HG03354 (cell line): Measurements from ENCODE around the gene CRTC1.

Source experiments
- ATAC-seq: cut with Tn5 transposase; IDR thresholded peaks from one replicate; pipeline ENCODE4 v1.9.1; 2021; ENCODE audit warnings: mild to moderate bottlenecking; ENCODE audit not compliant: unreplicated experiment, poor library complexity, severe bottlenecking

The CRTC1 gene

DNA sequence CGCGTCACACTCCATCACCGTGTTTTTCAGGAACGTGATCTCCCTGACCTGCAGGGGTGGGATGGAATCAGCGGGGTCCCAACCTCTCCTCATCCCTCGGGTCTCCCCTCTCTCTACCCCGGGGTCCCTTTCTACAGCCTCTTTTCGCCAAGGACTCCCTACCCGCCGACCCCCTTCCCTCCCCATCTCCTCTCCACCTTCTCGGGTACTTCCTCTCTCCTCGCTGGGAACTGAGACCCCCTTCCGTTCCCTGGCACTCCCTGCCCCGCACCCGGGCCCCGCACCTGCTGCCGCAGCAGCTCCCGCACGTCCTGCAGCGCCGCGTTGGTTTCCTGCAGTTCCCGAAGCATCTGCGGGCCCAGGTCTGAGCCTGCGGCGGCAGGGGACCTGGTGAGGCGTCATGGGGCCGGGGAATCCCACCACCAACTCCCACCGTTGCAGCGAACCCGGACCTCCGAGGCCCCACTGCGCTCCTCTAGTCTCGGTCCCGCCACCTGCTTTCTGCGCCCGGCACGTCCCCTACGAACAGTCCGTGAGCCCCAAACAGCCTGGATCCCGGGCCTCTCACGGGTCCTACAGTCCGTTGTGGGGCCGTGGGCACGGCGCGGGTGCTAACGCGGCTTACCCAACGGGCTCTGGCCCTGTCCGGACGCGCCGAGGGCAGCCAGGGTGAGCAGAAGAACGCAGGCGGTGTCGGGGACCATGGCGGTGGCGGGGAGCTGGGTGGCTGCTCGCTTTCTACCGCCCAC lies 107.3 kb downstream of the CRTC1 start, which contains the start of gene COMP:
Gene COMP, minus strand, starts transcription at position 740 of the 749 bp plus-strand sequence. Its CDS starts 36 bp downstream, at position 704.
- no peak for ATAC-seq

GRCh38 chr19:18791315-18791678 lies 107.8 kb downstream of the CRTC1 start:
- no peak for ATAC-seq

DNA sequence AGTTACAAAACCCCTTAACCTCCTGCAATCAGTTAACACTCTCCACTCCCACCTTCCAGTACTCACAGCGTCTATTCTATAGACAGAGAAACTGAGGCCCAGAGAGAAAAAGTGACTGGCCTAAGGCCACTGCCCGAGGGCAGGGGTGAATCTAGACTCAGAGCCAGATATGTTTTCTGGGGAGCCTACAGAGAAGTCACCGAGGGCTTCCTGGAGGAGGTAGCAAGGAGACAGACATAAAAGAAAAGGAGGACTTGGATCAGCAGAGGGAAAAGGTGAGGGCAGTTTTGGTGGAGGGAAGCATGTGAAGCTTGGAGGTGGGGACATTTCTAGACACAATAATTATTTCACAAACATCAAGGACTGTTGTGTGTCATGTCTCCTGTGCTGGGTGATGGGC lies 109.2 kb downstream of the CRTC1 start:
- no peak for ATAC-seq

GRCh38 chr19:18793144-18794028 lies 109.9 kb downstream of the CRTC1 start:
- no peak for ATAC-seq

- ATAC-seq, result no peak
These were observed 110.5 kb downstream of the CRTC1 start for GRCh38 chr19:18794029-18794313.

GRCh38 chr19:18794692-18795091 lies 111.2 kb downstream of the CRTC1 start:
- no peak for ATAC-seq

DNA sequence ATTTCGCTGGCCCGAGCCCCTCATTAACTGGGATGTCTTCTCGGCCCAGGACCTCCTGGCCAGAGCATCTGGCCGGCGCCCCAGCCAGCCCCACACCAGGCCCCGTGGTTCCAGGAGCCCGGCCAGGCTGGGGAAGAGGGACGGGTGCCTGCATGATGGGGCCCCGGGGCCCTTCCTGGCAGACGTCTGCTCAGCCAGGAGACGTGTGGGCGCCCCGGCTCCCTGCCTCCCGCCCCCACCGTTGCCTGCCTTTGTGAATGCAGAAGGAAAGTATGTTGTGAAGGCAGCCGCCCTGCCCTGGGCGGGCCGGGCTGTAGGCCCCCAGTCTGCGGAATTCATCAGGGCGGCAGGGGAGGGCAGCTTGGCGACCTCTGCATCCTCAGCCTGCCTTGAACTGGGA lies 112.1 kb downstream of the CRTC1 start:
- ATAC-seq, result no peak

GRCh38 chr19:18796239-18796638 lies 112.8 kb downstream of the CRTC1 start:
- no peak for ATAC-seq

GRCh38 chr19:18798384-18799352 lies 115.2 kb downstream of the CRTC1 start:
- ATAC-seq, result no peak

- no peak for ATAC-seq
These were observed 116.0 kb downstream of the CRTC1 start for GRCh38 chr19:18799389-18799970.

DNA sequence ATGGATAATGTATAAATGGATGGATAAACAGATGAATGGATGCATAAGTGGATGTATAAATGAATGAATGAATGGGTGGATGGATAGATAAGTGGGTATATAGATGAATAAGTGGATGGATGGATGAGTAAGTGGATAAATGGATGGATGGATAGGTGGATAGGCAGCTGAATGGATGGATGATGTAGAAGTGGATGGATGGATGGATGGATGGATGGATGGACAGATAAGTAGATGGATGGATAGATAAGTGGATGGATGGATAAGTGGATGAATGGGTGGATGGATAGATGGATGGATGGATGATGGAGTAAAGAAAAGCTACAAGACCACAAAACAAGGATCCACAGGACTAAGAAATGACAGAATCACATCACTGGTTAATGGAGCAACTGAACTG lies 116.6 kb downstream of the CRTC1 start:
- no peak for ATAC-seq

DNA sequence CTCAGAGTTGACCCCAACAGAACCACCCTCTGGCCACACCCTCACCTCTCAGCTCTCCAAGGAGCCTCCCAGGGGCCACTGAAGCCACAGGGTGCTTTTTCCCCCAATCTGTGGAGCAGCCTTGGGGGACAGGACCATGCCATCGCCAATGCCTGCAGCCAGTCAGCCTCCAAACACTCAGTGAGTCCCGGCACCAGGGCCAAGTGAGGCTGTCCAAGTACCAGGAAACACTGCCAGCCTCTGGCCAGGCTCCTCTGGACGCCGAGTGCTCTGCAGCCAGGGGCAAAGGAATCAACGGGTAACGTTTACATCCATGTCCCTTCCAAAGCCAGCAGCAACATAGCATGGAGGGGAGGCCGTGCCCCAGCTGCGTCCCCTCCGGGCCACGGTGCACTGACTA lies 117.2 kb downstream of the CRTC1 start:
- no peak for ATAC-seq

DNA sequence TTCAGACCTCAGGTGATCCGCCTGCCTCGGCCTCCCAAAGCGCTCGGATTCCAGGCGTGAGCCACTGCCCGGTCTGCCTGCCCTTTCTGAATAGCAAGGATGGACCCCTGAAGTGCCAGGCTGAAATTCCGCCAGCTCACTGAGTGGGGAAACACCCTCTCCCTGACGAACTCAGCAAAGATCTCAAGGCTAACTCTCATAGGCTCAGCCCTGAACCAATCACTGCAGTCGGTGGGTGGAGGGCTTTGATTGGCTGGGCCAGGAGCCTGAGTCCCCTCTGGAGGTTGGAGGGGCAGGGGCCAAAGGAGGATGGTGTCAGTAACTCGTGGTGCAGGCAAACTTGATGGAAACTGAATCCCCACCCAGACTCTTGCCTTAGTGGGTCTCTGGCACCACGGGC lies 118.9 kb downstream of the CRTC1 start:
- ATAC-seq, result no peak

GRCh38 chr19:18803550-18804138 lies 120.2 kb downstream of the CRTC1 start:
- no peak for ATAC-seq

DNA sequence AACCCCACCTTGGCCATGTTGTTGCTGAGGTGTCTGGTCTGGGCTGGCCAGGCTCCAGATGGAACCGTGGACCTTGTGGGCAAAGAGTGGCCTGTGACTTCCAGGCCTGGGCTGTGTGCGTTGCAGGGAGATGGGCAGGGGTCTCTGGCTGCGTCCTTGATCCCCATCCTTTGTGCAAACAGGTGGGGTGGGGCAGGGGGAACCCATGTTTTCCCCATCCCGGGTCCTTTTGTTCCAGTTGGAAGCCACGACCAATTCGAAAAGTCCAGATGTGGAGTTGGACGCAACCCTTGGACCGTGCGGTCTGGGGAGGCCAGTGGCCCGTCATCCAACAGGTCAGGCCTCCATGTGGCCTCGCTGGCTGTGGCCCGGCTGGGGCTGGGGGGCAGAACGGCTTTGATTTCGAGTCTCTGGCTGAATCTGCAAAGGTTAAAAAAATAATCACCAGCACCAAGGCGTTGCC lies 120.7 kb downstream of the CRTC1 start:
- ATAC-seq, result no peak

DNA sequence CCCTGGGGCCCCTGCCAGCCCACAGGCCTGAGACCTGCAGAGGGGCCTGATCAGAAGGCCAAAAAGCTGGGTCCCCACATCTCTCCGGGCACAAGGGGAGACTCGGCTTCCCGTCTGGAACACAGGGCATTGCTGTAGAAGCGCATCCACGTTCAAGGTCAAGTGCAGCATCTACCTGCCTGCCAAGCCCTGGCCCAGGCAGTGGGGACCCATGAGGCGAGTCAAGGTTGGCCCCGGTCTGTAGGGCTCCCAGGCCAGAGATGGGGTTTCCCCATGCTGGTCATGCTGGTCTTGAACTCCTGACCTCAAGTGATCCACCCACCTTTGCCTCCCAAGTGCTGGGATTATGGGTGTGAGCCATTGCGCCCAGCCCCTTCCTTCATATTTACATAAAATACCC lies 121.2 kb downstream of the CRTC1 start:
- no peak for ATAC-seq

- no peak for ATAC-seq
These were observed 124.4 kb downstream of the CRTC1 start for GRCh38 chr19:18807861-18808331.

GRCh38 chr19:18809149-18809868 lies 125.8 kb downstream of the CRTC1 start:
- no peak for ATAC-seq
